ENCODE data around the gene NEMP1.

GRCh38 chr12:57033431-57033830, 45.2 kb downstream of the NEMP1 start:
- TF ChIP-seq POLR2AphosphoS5 (IDR thresholded peaks at IDR 0.05; ENCODE audit: insufficient read depth in 1 of 2, low read depth in 1 of 2) (no peak), CTCF (IDR thresholded peaks at IDR 0.05) (no peak), POLR2A (IDR thresholded peaks at IDR 0.05) (no peak)

All from vagina (tissue), 2 donors.